OCI-LY1 (cell line): ENCODE results near the gene THBS3.
A peak's percentile ranks its signal among the peaks of the same experiment; 100 is the strongest.
"Not testable (repeated sequence)": the region's sequence is repeated elsewhere in the genome, so short reads cannot be mapped to it uniquely, and the experiment has no call there.

Experiments
- H2AFZ ChIP-seq: fragments of 200-600 bp; sonication (generic), shearing (Covaris generic); 2 replicates; pipeline ENCODE4 v1.6.0; 2014; ENCODE audit warnings: antibody characterized with exemption, mild to moderate bottlenecking, low read length
- H3F3A ChIP-seq: fragments of 200-600 bp; sonication (generic), shearing (Covaris generic); 2 replicates; pipeline ENCODE4 v1.6.0; 2014; ENCODE audit warnings: mild to moderate bottlenecking, antibody characterized with exemption, low read length, moderate library complexity; ENCODE audit not compliant: insufficient read depth
- H3K27ac ChIP-seq: fragments of 200-600 bp; sonication (generic); 2 replicates; pipeline ENCODE4 v1.5.1; 2014; ENCODE audit warnings: low read length, mixed run types, mild to moderate bottlenecking, low read depth; ENCODE audit not compliant: poor library complexity, severe bottlenecking
- H3K27me3 ChIP-seq: fragments of 200-600 bp; sonication (generic); 2 replicates; pipeline ENCODE4 v1.6.0; 2014; ENCODE audit warnings: antibody characterized with exemption, mild to moderate bottlenecking, low read length, moderate library complexity; ENCODE audit not compliant: insufficient read depth
- H3K36me3 ChIP-seq: fragments of 200-600 bp; sonication (generic); 2 replicates; pipeline ENCODE4 v1.6.1; 2014; ENCODE audit warnings: mild to moderate bottlenecking, antibody characterized with exemption, low read length, moderate library complexity, mixed read lengths; ENCODE audit not compliant: insufficient read depth
- H3K4me1 ChIP-seq: fragments of 200-600 bp; sonication (generic); 2 replicates; pipeline ENCODE4 v1.5.1; 2014; ENCODE audit warnings: mild to moderate bottlenecking, low read length, moderate library complexity; ENCODE audit not compliant: insufficient read depth, severe bottlenecking
- H3K4me2 ChIP-seq: fragments of 200-600 bp; sonication (generic), shearing (Covaris generic); 2 replicates; pipeline ENCODE4 v1.6.1; 2014; ENCODE audit warnings: low read length
- H3K4me3 ChIP-seq: fragments of 200-600 bp; sonication (generic); 2 replicates; pipeline ENCODE4 v1.5.1; 2014; ENCODE audit warnings: low read length, low read depth, mild to moderate bottlenecking, mixed read lengths; ENCODE audit not compliant: poor library complexity, severe bottlenecking
- H3K79me2 ChIP-seq: fragments of 200-600 bp; shearing (Covaris generic); 2 replicates; pipeline ENCODE4 v1.6.1; 2016; ENCODE audit warnings: mixed run types, low read length, mixed read lengths; ENCODE audit not compliant: insufficient read depth
- H3K9ac ChIP-seq: fragments of 200-600 bp; sonication (generic), shearing (Covaris generic); 2 replicates; pipeline ENCODE4 v1.6.1; 2014; ENCODE audit warnings: mild to moderate bottlenecking, low read length, mixed read lengths
- H3K9me2 ChIP-seq: fragments of 200-600 bp; sonication (generic), shearing (Covaris generic); 2 replicates; pipeline ENCODE4 v1.6.1; 2014; ENCODE audit warnings: low read depth, mild to moderate bottlenecking, low read length, mixed read lengths
- H3K9me3 ChIP-seq: fragments of 200-600 bp; shearing (Covaris generic); 2 replicates; pipeline ENCODE4 v1.6.1; 2014; ENCODE audit warnings: low read length, mixed read lengths
- H4K20me1 ChIP-seq: fragments of 200-600 bp; sonication (generic), shearing (Covaris generic); 2 replicates; pipeline ENCODE4 v1.6.0; 2016; ENCODE audit warnings: mild to moderate bottlenecking, low read length; ENCODE audit not compliant: insufficient read depth
- EZH2 ChIP-seq: fragments of 200-600 bp; sonication (generic), shearing (Covaris generic); IDR thresholded peaks from 2 replicates; pipeline ENCODE4 v1.8.0; 2017; ENCODE audit warnings: borderline replicate concordance, mixed run types, mild to moderate bottlenecking, antibody characterized with exemption, low read length, moderate library complexity, mixed read lengths
- TF ChIP-seq, protein P1 (sequence below): fragments of 200-600 bp; sonication (generic), shearing (Covaris generic); IDR thresholded peaks from 2 replicates; pipeline ENCODE4 v1.5.1; 2017; ENCODE audit warnings: mild to moderate bottlenecking, antibody characterized with exemption, low read length, moderate library complexity, mixed read lengths

The THBS3 gene

GRCh38 chr1:155193275-155193990 is 14.3 kb downstream of the THBS3 start:
- TF ChIP-seq, protein P1, sequence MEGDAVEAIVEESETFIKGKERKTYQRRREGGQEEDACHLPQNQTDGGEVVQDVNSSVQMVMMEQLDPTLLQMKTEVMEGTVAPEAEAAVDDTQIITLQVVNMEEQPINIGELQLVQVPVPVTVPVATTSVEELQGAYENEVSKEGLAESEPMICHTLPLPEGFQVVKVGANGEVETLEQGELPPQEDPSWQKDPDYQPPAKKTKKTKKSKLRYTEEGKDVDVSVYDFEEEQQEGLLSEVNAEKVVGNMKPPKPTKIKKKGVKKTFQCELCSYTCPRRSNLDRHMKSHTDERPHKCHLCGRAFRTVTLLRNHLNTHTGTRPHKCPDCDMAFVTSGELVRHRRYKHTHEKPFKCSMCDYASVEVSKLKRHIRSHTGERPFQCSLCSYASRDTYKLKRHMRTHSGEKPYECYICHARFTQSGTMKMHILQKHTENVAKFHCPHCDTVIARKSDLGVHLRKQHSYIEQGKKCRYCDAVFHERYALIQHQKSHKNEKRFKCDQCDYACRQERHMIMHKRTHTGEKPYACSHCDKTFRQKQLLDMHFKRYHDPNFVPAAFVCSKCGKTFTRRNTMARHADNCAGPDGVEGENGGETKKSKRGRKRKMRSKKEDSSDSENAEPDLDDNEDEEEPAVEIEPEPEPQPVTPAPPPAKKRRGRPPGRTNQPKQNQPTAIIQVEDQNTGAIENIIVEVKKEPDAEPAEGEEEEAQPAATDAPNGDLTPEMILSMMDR = peak; percentile 97
- no peak for TF ChIP-seq EZH2
- Histone ChIP-seq H3F3A (no peaks in the 10 kb centered on the region), H3K4me3 (peak overlapping the region; percentile 64), H3K9me3 (no peaks in the 10 kb centered on the region), H3K9me2 (no peaks in the 10 kb centered on the region), H3K27ac (no peak overlapping the region), H3K79me2 (no peaks in the 10 kb centered on the region), H3K4me1 (peaks cover 21% of the 10 kb centered on the region), H4K20me1 (no peaks in the 10 kb centered on the region), H3K9ac (peak overlapping the region; percentile 12; the same call in 1 of the 2 replicates), H2AFZ (no peak overlapping the region), H3K4me2 (peak overlapping the region; percentile 96), H3K36me3 (no peaks in the 10 kb centered on the region), H3K27me3 (no peaks in the 10 kb centered on the region)

GRCh38 chr1:155192346-155193274 is 15.1 kb downstream of the THBS3 start:
- Histone ChIP-seq H3K9me2 (no peaks in the 10 kb centered on the region), H3K4me3 (peak overlapping the region; percentile 64), H3F3A (no peaks in the 10 kb centered on the region), H3K27me3 (no peaks in the 10 kb centered on the region), H2AFZ (no peak overlapping the region), H3K9ac (no peak overlapping the region), H3K36me3 (no peaks in the 10 kb centered on the region), H3K9me3 (no peaks in the 10 kb centered on the region), H3K79me2 (no peaks in the 10 kb centered on the region), H3K4me1 (peaks cover 21% of the 10 kb centered on the region), H3K27ac (no peak overlapping the region), H4K20me1 (no peaks in the 10 kb centered on the region), H3K4me2 (peak overlapping the region; percentile 96)
- no peak for TF ChIP-seq EZH2
- TF ChIP-seq, protein P1 = no peak

DNA sequence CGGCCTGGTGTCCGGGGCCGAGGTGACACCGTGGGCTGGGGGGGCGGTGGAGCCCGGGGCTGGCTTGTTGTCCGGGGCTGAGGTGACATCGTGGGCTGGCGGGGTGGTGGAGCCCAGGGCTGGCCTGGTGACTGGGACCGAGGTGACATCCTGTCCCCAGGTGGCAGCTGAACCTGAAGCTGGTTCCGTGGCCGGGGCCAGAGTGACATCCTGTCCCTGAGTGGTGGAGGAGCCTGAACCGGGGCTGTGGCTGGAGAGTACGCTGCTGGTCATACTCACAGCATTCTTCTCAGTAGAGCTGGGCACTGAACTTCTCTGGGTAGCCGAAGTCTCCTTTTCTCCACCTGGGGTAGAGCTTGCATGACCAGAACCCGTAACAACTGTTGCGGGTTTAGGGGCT is 15.8 kb downstream of the THBS3 start:
- H3K27ac ChIP-seq = no peak overlapping the region

GRCh38 chr1:155189926-155190325 is 17.8 kb downstream of the THBS3 start:
- H3K4me2 ChIP-seq, H3K36me3 ChIP-seq, H3K27me3 ChIP-seq, H3K9me3 ChIP-seq, H3K4me3 ChIP-seq, H3K9me2 ChIP-seq, H4K20me1 ChIP-seq, H3F3A ChIP-seq, H2AFZ ChIP-seq, H3K79me2 ChIP-seq, H3K27ac ChIP-seq, H3K9ac ChIP-seq: not testable (repeated sequence)
- peaks cover 29% of the 10 kb centered on the region for H3K4me1 ChIP-seq

More for the DNA sequence above, 15.8 kb downstream of the THBS3 start:
- Histone ChIP-seq H3K27me3 (no peaks in the 10 kb centered on the region), H4K20me1 (no peaks in the 10 kb centered on the region), H3F3A (no peaks in the 10 kb centered on the region), H3K4me3 (no peak overlapping the region), H3K9me3 (no peaks in the 10 kb centered on the region), H3K36me3 (no peaks in the 10 kb centered on the region), H3K4me2 (no peak overlapping the region), H2AFZ (no peak overlapping the region), H3K9ac (no peak overlapping the region), H3K4me1 (peaks cover 21% of the 10 kb centered on the region), H3K9me2 (no peaks in the 10 kb centered on the region), H3K79me2 (no peaks in the 10 kb centered on the region)
- no peak for TF ChIP-seq EZH2
- TF ChIP-seq, protein P1 = no peak
